ENCODE results near the gene STEAP1.

Gene STEAP1

GRCh38 chr7:90187507-90188050, 33.3 kb downstream of the STEAP1 start:
- H2AK5ac ChIP-seq (ENCODE audit: low read length): no peak overlapping the region
- H3K79me2 ChIP-seq (ENCODE audit: control insufficient read depth, insufficient read depth, low read length): no peaks in the 10 kb centered on the region
- no peak for DNase-seq
- no peak overlapping the region for H4K5ac ChIP-seq (ENCODE audit: low read length)
- no peak overlapping the region for H2BK5ac ChIP-seq (ENCODE audit: low read length)
- no peak overlapping the region for H2BK15ac ChIP-seq (replicated peaks; ENCODE audit: low read depth)
- H3K4me3 ChIP-seq (ENCODE audit: low read length): no peak overlapping the region
- H3K4ac ChIP-seq (ENCODE audit: low read depth, low read length): no peak overlapping the region
- no peaks in the 10 kb centered on the region for H3K36me3 ChIP-seq (ENCODE audit: control insufficient read depth, insufficient read depth, low read length)
- H3K4me1 ChIP-seq (ENCODE audit: control insufficient read depth, low read depth, low read length): no peaks in the 10 kb centered on the region
- H3K4me2 ChIP-seq (ENCODE audit: low read length): no peak overlapping the region
- no peak overlapping the region for H4K8ac ChIP-seq (ENCODE audit: low read depth, low read length)
- no peaks in the 10 kb centered on the region for H3K79me1 ChIP-seq (ENCODE audit: low read length)
- H3K23ac ChIP-seq (ENCODE audit: low read length): no peak overlapping the region
- H2BK120ac ChIP-seq (ENCODE audit: low read depth, low read length): no peak overlapping the region
- no peak overlapping the region for H3K56ac ChIP-seq (ENCODE audit: low read length)
- H3K27ac ChIP-seq (ENCODE audit: low read depth, low read length): no peak overlapping the region
- no peaks in the 10 kb centered on the region for H3K27me3 ChIP-seq (ENCODE audit: insufficient read depth, low read length, poor library complexity)
- no peak overlapping the region for H3K9ac ChIP-seq (ENCODE audit: low read length)
- no peak overlapping the region for H3K18ac ChIP-seq (ENCODE audit: low read length)

GRCh38 chr7:90188281-90188680, 34.0 kb downstream of the STEAP1 start:
- H4K5ac ChIP-seq (ENCODE audit: low read length): no peak overlapping the region
- H2BK5ac ChIP-seq (ENCODE audit: low read length): no peak overlapping the region
- no peak overlapping the region for H3K56ac ChIP-seq (ENCODE audit: low read length)
- no peak overlapping the region for H3K4me3 ChIP-seq (ENCODE audit: low read length)
- H3K27ac ChIP-seq (ENCODE audit: low read depth, low read length): no peak overlapping the region
- H3K23ac ChIP-seq (ENCODE audit: low read length): no peak overlapping the region
- H3K4ac ChIP-seq (ENCODE audit: low read depth, low read length): no peak overlapping the region
- H2BK15ac ChIP-seq (replicated peaks; ENCODE audit: low read depth): no peak overlapping the region
- no peaks in the 10 kb centered on the region for H3K79me1 ChIP-seq (ENCODE audit: low read length)
- H3K18ac ChIP-seq (ENCODE audit: low read length): no peak overlapping the region
- H4K8ac ChIP-seq (ENCODE audit: low read depth, low read length): no peak overlapping the region
- DNase-seq: no peak
- H2AK5ac ChIP-seq (ENCODE audit: low read length): no peak overlapping the region
- H3K9ac ChIP-seq (ENCODE audit: low read length): no peak overlapping the region
- H3K79me2 ChIP-seq (ENCODE audit: control insufficient read depth, insufficient read depth, low read length): no peaks in the 10 kb centered on the region
- no peaks in the 10 kb centered on the region for H3K27me3 ChIP-seq (ENCODE audit: insufficient read depth, low read length, poor library complexity)
- H2BK120ac ChIP-seq (ENCODE audit: low read depth, low read length): no peak overlapping the region
- H3K36me3 ChIP-seq (ENCODE audit: control insufficient read depth, insufficient read depth, low read length): no peaks in the 10 kb centered on the region
- H3K4me1 ChIP-seq (ENCODE audit: control insufficient read depth, low read depth, low read length): no peaks in the 10 kb centered on the region
- no CpG with 5 or more reads among the region's 2 CpGs for WGBS (ENCODE audit: extremely low coverage, insufficient coverage, low lambda C conversion rate)
- H3K4me2 ChIP-seq (ENCODE audit: low read length): no peak overlapping the region

GRCh38 chr7:90190995-90191394, 36.7 kb downstream of the STEAP1 start:
- H2BK120ac ChIP-seq (ENCODE audit: low read depth, low read length): no peak overlapping the region
- no peaks in the 10 kb centered on the region for H3K27me3 ChIP-seq (ENCODE audit: insufficient read depth, low read length, poor library complexity)
- no peak overlapping the region for H3K23ac ChIP-seq (ENCODE audit: low read length)
- H3K4me2 ChIP-seq (ENCODE audit: low read length): no peak overlapping the region
- no peak overlapping the region for H2AK5ac ChIP-seq (ENCODE audit: low read length)
- H3K79me2 ChIP-seq (ENCODE audit: control insufficient read depth, insufficient read depth, low read length): no peaks in the 10 kb centered on the region
- H3K79me1 ChIP-seq (ENCODE audit: low read length): no peaks in the 10 kb centered on the region
- H2BK15ac ChIP-seq (replicated peaks; ENCODE audit: low read depth): no peak overlapping the region
- no peak overlapping the region for H3K4me3 ChIP-seq (ENCODE audit: low read length)
- no peak overlapping the region for H3K56ac ChIP-seq (ENCODE audit: low read length)
- no peak overlapping the region for H3K27ac ChIP-seq (ENCODE audit: low read depth, low read length)
- H3K36me3 ChIP-seq (ENCODE audit: control insufficient read depth, insufficient read depth, low read length): no peaks in the 10 kb centered on the region
- H4K8ac ChIP-seq (ENCODE audit: low read depth, low read length): no peak overlapping the region
- no peak for DNase-seq
- H3K4me1 ChIP-seq (ENCODE audit: control insufficient read depth, low read depth, low read length): no peaks in the 10 kb centered on the region
- H3K9ac ChIP-seq (ENCODE audit: low read length): no peak overlapping the region
- H4K5ac ChIP-seq (ENCODE audit: low read length): no peak overlapping the region
- H3K4ac ChIP-seq (ENCODE audit: low read depth, low read length): no peak overlapping the region
- H2BK5ac ChIP-seq (ENCODE audit: low read length): no peak overlapping the region
- H3K18ac ChIP-seq (ENCODE audit: low read length): no peak overlapping the region

- Histone ChIP-seq H3K79me2 (ENCODE audit: control insufficient read depth, insufficient read depth, low read length) (no peaks in the 10 kb centered on the region), H3K56ac (ENCODE audit: low read length) (no peak overlapping the region), H3K27ac (ENCODE audit: low read depth, low read length) (no peak overlapping the region), H3K27me3 (ENCODE audit: insufficient read depth, low read length, poor library complexity) (no peaks in the 10 kb centered on the region), H3K18ac (ENCODE audit: low read length) (no peak overlapping the region), H4K8ac (ENCODE audit: low read depth, low read length) (no peak overlapping the region), H3K9ac (ENCODE audit: low read length) (no peak overlapping the region), H3K36me3 (ENCODE audit: control insufficient read depth, insufficient read depth, low read length) (no peaks in the 10 kb centered on the region), H4K5ac (ENCODE audit: low read length) (no peak overlapping the region), H2BK120ac (ENCODE audit: low read depth, low read length) (no peak overlapping the region), H2BK15ac (replicated peaks; ENCODE audit: low read depth) (no peak overlapping the region), H3K4me2 (ENCODE audit: low read length) (no peak overlapping the region), H3K23ac (ENCODE audit: low read length) (no peak overlapping the region), H3K4ac (ENCODE audit: low read depth, low read length) (no peak overlapping the region), H2BK5ac (ENCODE audit: low read length) (no peak overlapping the region), H3K79me1 (ENCODE audit: low read length) (no peaks in the 10 kb centered on the region), H3K4me3 (ENCODE audit: low read length) (no peak overlapping the region), H2AK5ac (ENCODE audit: low read length) (no peak overlapping the region), H3K4me1 (ENCODE audit: control insufficient read depth, low read depth, low read length) (no peaks in the 10 kb centered on the region)
- no peak for DNase-seq
- WGBS (ENCODE audit: extremely low coverage, insufficient coverage, low lambda C conversion rate): no CpG with 5 or more reads among the region's 1 CpG
Observed at GRCh38 chr7:90191648-90192047, 37.4 kb downstream of the STEAP1 start.

- Histone ChIP-seq H3K4me3 (ENCODE audit: low read length) (no peak overlapping the region), H3K4ac (ENCODE audit: low read depth, low read length) (no peak overlapping the region), H4K8ac (ENCODE audit: low read depth, low read length) (no peak overlapping the region), H3K9ac (ENCODE audit: low read length) (no peak overlapping the region), H3K23ac (ENCODE audit: low read length) (no peak overlapping the region), H4K5ac (ENCODE audit: low read length) (no peak overlapping the region), H3K4me2 (ENCODE audit: low read length) (no peak overlapping the region), H3K79me2 (ENCODE audit: control insufficient read depth, insufficient read depth, low read length) (no peaks in the 10 kb centered on the region), H3K56ac (ENCODE audit: low read length) (no peak overlapping the region), H3K18ac (ENCODE audit: low read length) (no peak overlapping the region), H3K27me3 (ENCODE audit: insufficient read depth, low read length, poor library complexity) (no peaks in the 10 kb centered on the region), H2BK5ac (ENCODE audit: low read length) (no peak overlapping the region), H3K79me1 (ENCODE audit: low read length) (no peaks in the 10 kb centered on the region), H3K4me1 (ENCODE audit: control insufficient read depth, low read depth, low read length) (no peaks in the 10 kb centered on the region), H2BK120ac (ENCODE audit: low read depth, low read length) (no peak overlapping the region), H3K36me3 (ENCODE audit: control insufficient read depth, insufficient read depth, low read length) (no peaks in the 10 kb centered on the region), H2BK15ac (replicated peaks; ENCODE audit: low read depth) (no peak overlapping the region), H2AK5ac (ENCODE audit: low read length) (no peak overlapping the region), H3K27ac (ENCODE audit: low read depth, low read length) (no peak overlapping the region)
- no peak for DNase-seq
- WGBS (ENCODE audit: extremely low coverage, insufficient coverage, low lambda C conversion rate): no CpG with 5 or more reads among the region's 2 CpGs
Observed at GRCh38 chr7:90192876-90193750, 38.8 kb downstream of the STEAP1 start.

Data from mesendoderm (in vitro differentiated cells).